Right lobe of liver (tissue), 6 donors: Measurements from ENCODE around the gene DNLZ. TPM values are rescaled to one million over a fixed set of nuclear protein-coding genes. Genes with fewer than 3 reads are reported as not detected.

Source experiments
- ATAC-seq, 4 donors: fragments of 200-7000 bp; cut with Tn5 transposase; one replicate each; pipeline ENCODE4 v1.9.1; 2020; ENCODE audit warnings: mild to moderate bottlenecking in 4 of 4, moderate library complexity in 4 of 4
- DNase-seq, 3 donors: peaks; one replicate each; pipeline ENCODE4 v3.0.0-alpha.2; 2020
- H3K27ac ChIP-seq, 3 donors: fragments of 200-600 bp; one replicate each; pipeline ENCODE4 v1.8.0; 2022
- H3K27me3 ChIP-seq, 2 donors: fragments of 200-600 bp; one replicate each; pipeline ENCODE4 v1.8.0; 2022
- H3K36me3 ChIP-seq, 4 donors: fragments of 200-600 bp; sonication (generic) in 1 of 4; one replicate each; pipeline versions ENCODE4 v1.5.1 to v1.8.0; 2017 to 2022; ENCODE audit warnings: control low read depth in 1 of 4
- H3K4me1 ChIP-seq, 4 donors: fragments of 200-600 bp; sonication (generic) in 1 of 4; one replicate each; pipeline versions ENCODE4 v1.5.1 to v1.8.0; 2017 to 2022; ENCODE audit warnings: control low read depth in 1 of 4
- H3K4me3 ChIP-seq, 3 donors: fragments of 200-600 bp; one replicate each; pipeline ENCODE4 v1.8.0; 2022
- H3K9me3 ChIP-seq, 4 donors: fragments of 200-600 bp; sonication (generic) in 1 of 4; one replicate each; pipeline versions ENCODE4 v1.5.1 to v1.8.0; 2017 to 2022; ENCODE audit warnings: control low read depth in 1 of 4
- CTCF ChIP-seq, 4 donors: fragments of 200-600 bp in 3 of 4; fragments of 450-650 bp in 1 of 4; IDR thresholded peaks; one replicate each; pipeline versions ENCODE4 v1.5.1 to v1.8.0; 2016 to 2022; ENCODE audit warnings: antibody characterized with exemption in 4 of 4, mild to moderate bottlenecking in 2 of 4
- POLR2A ChIP-seq: fragments of 450-650 bp; IDR thresholded peaks from one replicate; pipeline ENCODE4 v1.6.1; 2017; ENCODE audit warnings: antibody characterized with exemption, mild to moderate bottlenecking
- WGBS: methylation state at CpG from one replicate; pipeline ENCODE4 v1.1.6; 2018; ENCODE audit warnings: low coverage, low lambda C conversion rate; ENCODE audit not compliant: insufficient coverage; ENCODE audit errors: missing lambda C conversion rate; 5-methylcytosine and 5-hydroxymethylcytosine counted together
- intact Hi-C, 2 donors: fragments of 100-400 bp; cut with DNase I; formaldehyde crosslinking; loops; one replicate each; pipeline versions ENCODE4 v1.11.2 to v1.14.1; 2022
- total RNA-seq, 6 experiments: library from RNA; depleted of rRNA in 2 of 6; stranded (reverse); fragments of >200 nt in 2 of 6; fragmentation: NEBNext Ultra II Directional in 3 of 6; extraction: Animal tissue kit (Norgen Biotek cat#: 25700) in 3 of 6; gene quantifications; one replicate each; pipeline versions ENCODE4 v1.1.0 to v1.2.4, GENCODE V29; 2016 to 2023
- donor health status: DM: no; HTN: yes; CAD: no.
- donor health status: DM: no; HTN: no; CAD: no.
- donor health status: DM: no; HTN: no; CAD: no.
- donor health status: DM: no; HTN: yes; CAD: no.
- donor health status: DM: no; HTN: yes; CAD: no.

Gene DNLZ
- total RNA-seq, 6 experiments from 2014 or later, result 5.0 to 26.0 (median 10.4) TPM

- Histone ChIP-seq H3K4me3 (no peak overlapping the region), H3K27ac (no peak overlapping the region), H3K4me1 (no peaks in the 10 kb centered on the region), H3K27me3 (no peaks in the 10 kb centered on the region), H3K9me3 (no peaks in the 10 kb centered on the region), H3K36me3 (no peaks in the 10 kb centered on the region)
- intact Hi-C loops, result loop anchor here in 1 of 2 donors (10.0 kb wide), 1 partner anchor 301 kb away; no protein-coding TSS in a partner anchor
- TF ChIP-seq POLR2A, result no peak
- TF ChIP-seq CTCF (IDR thresholded peaks at IDR 0.05), result no peak
- DNase-seq (peak in 1 of 3 donors; percentile 73), ATAC-seq (peak in 2 of 4 donors; percentile 2 to 3)
- WGBS, result no CpG with 5 or more reads among the region's 23 CpGs
These were observed 20.2 kb downstream of the DNLZ start for GRCh38 chr9:136343121-136343883.

GRCh38 chr9:136342181-136343120 is 21.1 kb downstream of the DNLZ start:
- Histone ChIP-seq H3K36me3 (no peaks in the 10 kb centered on the region), H3K4me3 (peak overlapping the region in 1 of 3 donors; percentile 29), H3K27ac (no peak overlapping the region), H3K4me1 (no peaks in the 10 kb centered on the region), H3K9me3 (no peaks in the 10 kb centered on the region), H3K27me3 (no peaks in the 10 kb centered on the region)
- peak; percentile 55 to 64 (median 60) for ATAC-seq
- 17% methylated on average over 12 of the region's 60 CpGs for WGBS
- peak; percentile 78 to 91 (median 80) for DNase-seq
- intact Hi-C loops, result loop anchor here in 1 of 2 donors (10.0 kb wide), 1 partner anchor 302 kb away; no protein-coding TSS in a partner anchor
- TF ChIP-seq CTCF (IDR thresholded peaks at IDR 0.05) (no peak), POLR2A (no peak)

GRCh38 chr9:136341769-136342168 is 21.8 kb downstream of the DNLZ start:
- no peak overlapping the region for H3K27ac ChIP-seq
- H3K36me3 ChIP-seq, result no peaks in the 10 kb centered on the region
- ATAC-seq, result no peak
- H3K4me3 ChIP-seq, result no peak overlapping the region
- TF ChIP-seq CTCF (IDR thresholded peaks at IDR 0.05) (no peak), POLR2A (no peak)
- no peaks in the 10 kb centered on the region for H3K9me3 ChIP-seq
- H3K27me3 ChIP-seq, result no peaks in the 10 kb centered on the region
- intact Hi-C loops, result loop anchor here in 1 of 2 donors (10.0 kb wide), 1 partner anchor 303 kb away; no protein-coding TSS in a partner anchor
- no peak for DNase-seq
- WGBS, result 85% methylated on average over 4 of the region's 10 CpGs
- no peaks in the 10 kb centered on the region for H3K4me1 ChIP-seq

GRCh38 chr9:136341042-136341655 is 22.4 kb downstream of the DNLZ start:
- TF ChIP-seq CTCF (IDR thresholded peaks at IDR 0.05), result no peak
- no peak for TF ChIP-seq POLR2A
- H3K36me3 ChIP-seq, result no peaks in the 10 kb centered on the region
- WGBS, result 12% methylated on average over 3 of the region's 18 CpGs
- H3K4me1 ChIP-seq, result no peaks in the 10 kb centered on the region
- no peak overlapping the region for H3K4me3 ChIP-seq
- no peak overlapping the region for H3K27ac ChIP-seq
- H3K9me3 ChIP-seq, result no peaks in the 10 kb centered on the region
- intact Hi-C loops, result loop anchor here in 1 of 2 donors (10.0 kb wide), 1 partner anchor 304 kb away; no protein-coding TSS in a partner anchor
- H3K27me3 ChIP-seq, result no peaks in the 10 kb centered on the region
- ATAC-seq, result peak in 1 of 4 donors; percentile 0
- DNase-seq, result peak in 1 of 3 donors; percentile 87
